Activated T-cell treated with anti-CD3 and anti-CD28 coated beads for 1 hour (primary cell): ENCODE results near the gene PRM3.

Source experiments
- DNase-seq: peaks from one replicate; pipeline ENCODE4 v3.0.0-alpha.2; 2020; ENCODE audit warnings: low read depth

PRM3 gene

DNA sequence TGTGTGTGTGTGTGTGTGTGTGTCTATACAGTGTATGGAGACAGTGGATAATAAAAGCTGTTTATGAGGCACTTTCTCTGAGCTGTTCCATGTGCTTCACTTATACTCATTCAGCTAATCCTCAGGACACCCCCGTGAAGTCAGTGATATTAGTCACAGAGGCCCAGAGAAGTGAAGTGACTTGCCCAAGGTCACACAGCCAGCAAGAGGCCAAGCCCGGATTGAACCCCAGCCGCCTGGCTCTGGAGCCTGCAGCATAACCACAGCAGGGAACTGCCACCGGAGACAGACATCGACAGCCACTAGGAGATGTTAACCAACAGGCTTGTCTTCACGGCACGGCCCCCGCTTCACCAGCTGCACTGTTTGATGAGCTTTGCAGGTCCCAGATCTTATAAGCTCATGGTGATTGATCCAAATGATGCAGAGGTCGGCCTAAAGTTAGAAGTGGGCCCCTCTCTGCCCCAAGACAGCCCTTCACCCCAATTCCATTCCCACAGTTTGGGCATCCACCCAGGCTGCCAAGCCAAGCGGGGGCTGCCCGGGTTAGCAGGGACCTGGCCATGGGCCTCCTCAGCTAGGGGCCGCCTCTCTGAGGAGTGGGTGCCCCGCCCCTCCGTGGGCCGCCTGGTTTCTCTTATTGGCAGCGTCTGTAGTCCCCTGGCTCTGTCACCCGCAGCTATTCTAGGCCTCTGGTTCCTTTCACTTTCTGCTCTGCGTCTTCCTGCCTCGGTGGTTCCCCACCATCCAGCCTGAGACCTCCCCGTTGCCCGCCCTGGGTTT lies 48.3 kb downstream of the PRM3 start:
- DNase-seq = peak; percentile 59

DNA sequence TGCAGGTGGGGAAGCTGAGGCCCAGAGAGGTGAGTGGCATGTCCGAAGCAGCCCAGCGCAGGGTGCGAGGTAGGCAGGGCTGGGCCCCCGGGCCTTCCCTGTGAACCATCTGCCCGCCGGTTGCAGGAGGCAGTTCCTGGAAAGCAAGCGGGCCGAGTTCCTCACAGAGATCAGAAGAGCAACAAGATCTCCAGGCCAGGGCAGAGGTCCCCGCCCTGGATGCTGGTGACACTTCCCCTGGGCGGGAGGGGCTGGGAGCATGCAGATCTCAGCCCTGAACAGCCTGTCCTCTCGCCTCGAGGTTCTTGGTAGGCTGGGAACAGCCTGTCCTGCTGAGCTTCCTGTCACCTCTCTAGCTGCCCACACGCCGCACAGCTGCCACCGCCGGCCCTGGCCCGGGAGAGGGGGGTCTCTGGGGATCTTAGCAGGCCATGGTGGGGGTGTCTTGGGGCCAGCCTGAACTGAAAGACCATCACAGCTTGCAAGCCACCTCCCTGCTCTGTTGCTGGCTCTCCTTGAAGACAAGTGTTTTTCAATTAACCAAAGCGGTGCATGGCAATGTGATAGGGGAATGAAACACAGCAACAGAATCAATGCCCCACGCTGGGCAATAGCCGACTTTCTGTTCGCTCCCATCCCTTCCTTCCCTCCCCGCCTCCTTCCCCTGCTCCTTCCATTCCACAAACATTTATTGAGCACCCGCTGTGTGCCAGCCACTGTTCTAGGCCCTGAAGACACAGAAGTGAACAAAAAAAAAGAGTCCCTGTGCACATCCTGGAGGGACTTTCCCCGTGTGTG lies 49.1 kb downstream of the PRM3 start:
- DNase-seq = peak; percentile 27
